Vagina (tissue), 2 donors: Measurements from ENCODE around the gene LONRF3.

Experiments used
- CTCF ChIP-seq, 3 experiments: fragments of 450-650 bp in 2 of 3; fragments of 200-600 bp in 1 of 3; sonication (generic) in 1 of 3; IDR thresholded peaks; one replicate each; pipeline ENCODE4 v1.5.1; 2017 to 2019; ENCODE audit warnings: antibody characterized with exemption in 3 of 3, mild to moderate bottlenecking in 2 of 3, moderate library complexity in 2 of 3
- POLR2A ChIP-seq, 2 donors: fragments of 450-650 bp; IDR thresholded peaks; one replicate each; pipeline ENCODE4 v1.6.1; 2017; ENCODE audit warnings: antibody characterized with exemption in 2 of 2, mild to moderate bottlenecking in 2 of 2, moderate library complexity in 2 of 2

GRCh38 chrX:119004920-119005524, 30.6 kb downstream of the LONRF3 start:
- peak; percentile 18 to 69 (median 44) for TF ChIP-seq CTCF (IDR thresholded peaks at IDR 0.05)
- TF ChIP-seq POLR2A (IDR thresholded peaks at IDR 0.05) = no peak
